Thyroid gland (tissue), 4 donors: ENCODE results near the gene QPCT. TPM values are rescaled to one million over a fixed set of nuclear protein-coding genes. Genes with fewer than 3 reads are reported as not detected.

Source experiments
- DNase-seq, 2 donors: peaks; one replicate each; pipeline ENCODE4 v3.0.0-alpha.2; 2019
- H3K27ac ChIP-seq, 3 donors: fragments of 200-600 bp; sonication (generic); 1 replicate in 2 of 3; 2 replicates in 1 of 3; pipeline ENCODE4 v1.5.1; 2016 to 2019; ENCODE audit warnings: mild to moderate bottlenecking in 1 of 3, moderate library complexity in 1 of 3
- H3K27me3 ChIP-seq: fragments of 200-600 bp; sonication (generic); one replicate; pipeline ENCODE4 v1.5.1; 2019
- H3K36me3 ChIP-seq, 2 donors: fragments of 200-600 bp; sonication (generic); one replicate each; pipeline ENCODE4 v1.5.1; 2016 to 2019
- H3K4me1 ChIP-seq, 2 donors: fragments of 200-600 bp; sonication (generic); one replicate each; pipeline ENCODE4 v1.5.1; 2017 to 2019
- H3K4me3 ChIP-seq, 3 donors: fragments of 200-600 bp; sonication (generic); replicated peaks in 1 of 3; 1 replicate in 2 of 3; 2 replicates in 1 of 3; pipeline ENCODE4 v1.5.1; 2016; ENCODE audit warnings: mild to moderate bottlenecking in 1 of 3
- H3K9me3 ChIP-seq: fragments of 200-600 bp; sonication (generic); one replicate; pipeline ENCODE4 v1.5.1; 2017
- POLR2A ChIP-seq, 2 donors: fragments of 450-650 bp; IDR thresholded peaks; one replicate each; pipeline ENCODE4 v1.6.1; 2017; ENCODE audit warnings: antibody characterized with exemption in 2 of 2, mild to moderate bottlenecking in 2 of 2, moderate library complexity in 1 of 2
- WGBS, 2 donors: methylation state at CpG; one replicate each; pipeline ENCODE4 v1.1.5; 2017; 5-methylcytosine and 5-hydroxymethylcytosine counted together
- intact Hi-C: fragments of 100-400 bp; cut with DNase I; formaldehyde crosslinking; loops from one replicate; pipeline ENCODE4 v1.15.1; 2023
- total RNA-seq, 4 donors: library from RNA; depleted of rRNA; stranded (reverse); fragments of >200 nt; gene quantifications; one replicate each; pipeline ENCODE4 v1.2.3, GENCODE V29; 2016
- TF ChIP-seq, protein P1 (sequence below), 6 experiments: fragments of 200-600 bp in 3 of 6; fragments of 450-650 bp in 3 of 6; sonication (generic) in 3 of 6; IDR thresholded peaks; one replicate each; pipeline ENCODE4 v1.5.1; 2016 to 2019; ENCODE audit warnings: antibody characterized with exemption in 6 of 6, mild to moderate bottlenecking in 2 of 6, inconsistent platforms in 1 of 6, moderate library complexity in 1 of 6

Gene QPCT
- total RNA-seq, 4 donors from 2014 or later: 1.0 to 6.0 (median 4.3) TPM

- Histone ChIP-seq H3K27ac (no peak overlapping the region), H3K36me3 (no peaks in the 10 kb centered on the region), H3K9me3 (no peaks in the 10 kb centered on the region), H3K4me3 (no peak overlapping the region), H3K27me3 (no peaks in the 10 kb centered on the region), H3K4me1 (no peaks in the 10 kb centered on the region)
- 76 to 81% methylated on average over 9 of the region's 9 CpGs for WGBS, 2 donors
- intact Hi-C loops: no loop called here
- TF ChIP-seq, protein P1, sequence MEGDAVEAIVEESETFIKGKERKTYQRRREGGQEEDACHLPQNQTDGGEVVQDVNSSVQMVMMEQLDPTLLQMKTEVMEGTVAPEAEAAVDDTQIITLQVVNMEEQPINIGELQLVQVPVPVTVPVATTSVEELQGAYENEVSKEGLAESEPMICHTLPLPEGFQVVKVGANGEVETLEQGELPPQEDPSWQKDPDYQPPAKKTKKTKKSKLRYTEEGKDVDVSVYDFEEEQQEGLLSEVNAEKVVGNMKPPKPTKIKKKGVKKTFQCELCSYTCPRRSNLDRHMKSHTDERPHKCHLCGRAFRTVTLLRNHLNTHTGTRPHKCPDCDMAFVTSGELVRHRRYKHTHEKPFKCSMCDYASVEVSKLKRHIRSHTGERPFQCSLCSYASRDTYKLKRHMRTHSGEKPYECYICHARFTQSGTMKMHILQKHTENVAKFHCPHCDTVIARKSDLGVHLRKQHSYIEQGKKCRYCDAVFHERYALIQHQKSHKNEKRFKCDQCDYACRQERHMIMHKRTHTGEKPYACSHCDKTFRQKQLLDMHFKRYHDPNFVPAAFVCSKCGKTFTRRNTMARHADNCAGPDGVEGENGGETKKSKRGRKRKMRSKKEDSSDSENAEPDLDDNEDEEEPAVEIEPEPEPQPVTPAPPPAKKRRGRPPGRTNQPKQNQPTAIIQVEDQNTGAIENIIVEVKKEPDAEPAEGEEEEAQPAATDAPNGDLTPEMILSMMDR (IDR thresholded peaks at IDR 0.05): no peak
- TF ChIP-seq POLR2A (IDR thresholded peaks at IDR 0.05): no peak
- no peak for DNase-seq
Measured at GRCh38 chr2:37361994-37362698, 17.7 kb downstream of the QPCT start.

GRCh38 chr2:37364351-37364750, 19.9 kb downstream of the QPCT start:
- no peaks in the 10 kb centered on the region for H3K36me3 ChIP-seq
- WGBS, 2 donors: 88 to 89% methylated on average over 6 of the region's 6 CpGs
- H3K4me1 ChIP-seq: no peaks in the 10 kb centered on the region
- no peaks in the 10 kb centered on the region for H3K9me3 ChIP-seq
- no peaks in the 10 kb centered on the region for H3K27me3 ChIP-seq
- intact Hi-C loops: no loop called here
- DNase-seq: no peak
- H3K27ac ChIP-seq: no peak overlapping the region
- H3K4me3 ChIP-seq: no peak overlapping the region
- TF ChIP-seq, protein P1 (IDR thresholded peaks at IDR 0.05): no peak
- TF ChIP-seq POLR2A (IDR thresholded peaks at IDR 0.05): no peak

- no peaks in the 10 kb centered on the region for H3K27me3 ChIP-seq
- 88 to 91% methylated on average over 2 of the region's 2 CpGs for WGBS, 2 donors
- H3K9me3 ChIP-seq: no peaks in the 10 kb centered on the region
- intact Hi-C loops: no loop called here
- no peak overlapping the region for H3K27ac ChIP-seq
- no peaks in the 10 kb centered on the region for H3K36me3 ChIP-seq
- no peak for DNase-seq
- no peak overlapping the region for H3K4me3 ChIP-seq
- no peaks in the 10 kb centered on the region for H3K4me1 ChIP-seq
- TF ChIP-seq POLR2A (IDR thresholded peaks at IDR 0.05): no peak
- TF ChIP-seq, protein P1 (IDR thresholded peaks at IDR 0.05): no peak
Measured at GRCh38 chr2:37365669-37366068, 21.2 kb downstream of the QPCT start.

GRCh38 chr2:37366773-37367172, 22.3 kb downstream of the QPCT start:
- no peak for DNase-seq
- H3K36me3 ChIP-seq: no peaks in the 10 kb centered on the region
- H3K9me3 ChIP-seq: no peaks in the 10 kb centered on the region
- intact Hi-C loops: no loop called here
- 58 to 73% methylated on average over 4 of the region's 4 CpGs for WGBS, 2 donors
- H3K27me3 ChIP-seq: no peaks in the 10 kb centered on the region
- no peak overlapping the region for H3K4me3 ChIP-seq
- no peaks in the 10 kb centered on the region for H3K4me1 ChIP-seq
- no peak overlapping the region for H3K27ac ChIP-seq
- TF ChIP-seq, protein P1 (IDR thresholded peaks at IDR 0.05): no peak
- TF ChIP-seq POLR2A (IDR thresholded peaks at IDR 0.05): no peak

GRCh38 chr2:37367310-37367709, 22.9 kb downstream of the QPCT start:
- Histone ChIP-seq H3K9me3 (no peaks in the 10 kb centered on the region), H3K4me3 (no peak overlapping the region), H3K27ac (no peak overlapping the region), H3K4me1 (no peaks in the 10 kb centered on the region), H3K27me3 (no peaks in the 10 kb centered on the region), H3K36me3 (no peaks in the 10 kb centered on the region)
- intact Hi-C loops: no loop called here
- 92 to 94% methylated on average over 7 of the region's 7 CpGs for WGBS, 2 donors
- TF ChIP-seq, protein P1 (IDR thresholded peaks at IDR 0.05): no peak
- no peak for TF ChIP-seq POLR2A (IDR thresholded peaks at IDR 0.05)
- no peak for DNase-seq
